ENCODE measurements around the gene ZNF367.

GRCh38 chr9:96412174-96412913 is 5.8 kb downstream of the ZNF367 start:
- TF ChIP-seq CTCF (IDR thresholded peaks at IDR 0.05; ENCODE audit: low read length) (no peak), EZH2 (IDR thresholded peaks at IDR 0.05; ENCODE audit: borderline replicate concordance, low read length) (no peak)

Data from OCI-LY1 (cell line).